Suprapubic skin (tissue), 4 donors: ENCODE measurements around the gene MAST2. TPM values are rescaled to one million over a fixed set of nuclear protein-coding genes. Genes with fewer than 3 reads are reported as not detected.

ENCODE experiments used
- DNase-seq, 2 donors: peaks; one replicate each; pipeline ENCODE4 v3.0.0-alpha.2; 2019; ENCODE audit warnings: low spot score in 2 of 2
- H3K27ac ChIP-seq: fragments of 200-600 bp; sonication (generic); one replicate; pipeline ENCODE4 v1.5.1; 2019
- H3K27me3 ChIP-seq: fragments of 200-600 bp; sonication (generic); one replicate; pipeline ENCODE4 v1.5.1; 2019
- H3K36me3 ChIP-seq: fragments of 200-600 bp; sonication (generic); one replicate; pipeline ENCODE4 v1.5.1; 2019
- H3K4me1 ChIP-seq: fragments of 200-600 bp; sonication (generic); one replicate; pipeline ENCODE4 v1.5.1; 2019
- H3K4me3 ChIP-seq: fragments of 200-600 bp; sonication (generic); one replicate; pipeline ENCODE4 v1.5.1; 2019; ENCODE audit warnings: mild to moderate bottlenecking
- H3K9me3 ChIP-seq: fragments of 200-600 bp; sonication (generic); one replicate; pipeline ENCODE4 v1.5.1; 2019
- CTCF ChIP-seq, 2 donors: fragments of 200-600 bp in 1 of 2; fragments of 450-650 bp in 1 of 2; sonication (generic) in 1 of 2; IDR thresholded peaks; one replicate each; pipeline ENCODE4 v1.5.1; 2016 to 2019; ENCODE audit warnings: antibody characterized with exemption in 2 of 2, mild to moderate bottlenecking in 1 of 2, moderate library complexity in 1 of 2
- EP300 ChIP-seq: sonication (generic); formaldehyde crosslinking; IDR thresholded peaks from one replicate; pipeline ENCODE4 v1.6.1; 2017; ENCODE audit warnings: antibody characterized with exemption
- POLR2A ChIP-seq, 2 donors: fragments of 450-650 bp; IDR thresholded peaks; one replicate each; pipeline ENCODE4 v1.6.1; 2017; ENCODE audit warnings: antibody characterized with exemption in 2 of 2, mild to moderate bottlenecking in 2 of 2, moderate library complexity in 2 of 2
- POLR2AphosphoS5 ChIP-seq, 3 donors: sonication (generic); formaldehyde crosslinking; IDR thresholded peaks; one replicate each; pipeline ENCODE4 v1.6.1; 2017; ENCODE audit warnings: antibody characterized with exemption in 3 of 3
- WGBS: methylation state at CpG from one replicate; pipeline ENCODE4 v1.1.5; 2018; 5-methylcytosine and 5-hydroxymethylcytosine counted together
- total RNA-seq, 4 donors: library from RNA; depleted of rRNA; stranded (reverse); fragments of >200 nt; gene quantifications; one replicate each; pipeline ENCODE4 v1.1.0, GENCODE V29; 2016

The MAST2 gene
- total RNA-seq, 4 donors from 2014 or later: 15.4 to 21.6 (median 20.1) TPM

DNA sequence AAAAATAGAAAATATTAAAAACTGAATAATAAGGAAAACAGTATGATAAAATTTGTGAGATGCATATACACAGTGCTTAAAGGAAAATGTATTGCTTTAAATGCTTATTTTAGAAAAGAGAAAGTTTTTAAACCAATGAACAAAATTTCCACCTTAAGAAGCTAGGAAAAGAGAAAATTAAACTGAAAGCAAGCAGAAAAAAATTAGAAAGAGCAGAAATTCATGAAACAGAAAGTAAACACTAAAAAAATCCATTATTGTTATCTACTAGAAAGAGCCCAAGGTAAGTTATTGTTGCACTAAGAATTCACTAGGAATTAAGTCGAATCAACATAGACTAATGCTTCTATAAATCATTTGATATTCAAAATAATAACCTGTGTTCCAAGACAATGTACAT, 261.3 kb downstream of the MAST2 start:
- H3K9me3 ChIP-seq: no peaks in the 10 kb centered on the region
- H3K36me3 ChIP-seq: peaks cover 9% of the 10 kb centered on the region
- TF ChIP-seq POLR2A (IDR thresholded peaks at IDR 0.05) (no peak), EP300 (no peak), POLR2AphosphoS5 (IDR thresholded peaks at IDR 0.05) (no peak), CTCF (IDR thresholded peaks at IDR 0.05) (no peak)
- H3K27ac ChIP-seq: no peak overlapping the region
- H3K4me1 ChIP-seq: peaks cover 3% of the 10 kb centered on the region
- 89% methylated on average over 1 of the region's 1 CpG for WGBS
- H3K27me3 ChIP-seq: no peaks in the 10 kb centered on the region
- no peak for DNase-seq
- no peak overlapping the region for H3K4me3 ChIP-seq

DNA sequence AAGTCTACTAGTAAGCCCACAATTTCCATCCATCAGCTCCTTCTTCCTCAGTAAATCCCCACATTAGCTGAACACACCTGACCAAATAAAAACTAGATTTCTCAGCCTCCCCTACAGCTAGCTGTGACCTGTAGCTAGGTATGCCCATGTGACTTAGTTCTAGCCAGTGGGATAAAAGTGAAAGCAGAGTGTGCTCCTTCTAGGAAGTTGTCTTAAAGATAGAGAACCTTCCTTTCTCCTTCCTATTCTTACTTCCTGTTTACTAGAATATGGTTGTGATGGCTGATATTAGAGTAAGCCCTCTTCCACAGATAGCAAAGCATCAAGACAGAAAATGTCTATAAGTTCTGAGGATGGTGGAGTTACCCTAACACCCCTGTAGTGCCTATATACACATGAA, 262.0 kb downstream of the MAST2 start:
- H3K4me1 ChIP-seq: peaks cover 3% of the 10 kb centered on the region
- no peak overlapping the region for H3K4me3 ChIP-seq
- no peak overlapping the region for H3K27ac ChIP-seq
- TF ChIP-seq EP300: no peak
- no peak for TF ChIP-seq CTCF (IDR thresholded peaks at IDR 0.05)
- TF ChIP-seq POLR2A (IDR thresholded peaks at IDR 0.05): no peak
- peaks cover 9% of the 10 kb centered on the region for H3K36me3 ChIP-seq
- no peaks in the 10 kb centered on the region for H3K9me3 ChIP-seq
- no peaks in the 10 kb centered on the region for H3K27me3 ChIP-seq
- no peak for DNase-seq

DNA sequence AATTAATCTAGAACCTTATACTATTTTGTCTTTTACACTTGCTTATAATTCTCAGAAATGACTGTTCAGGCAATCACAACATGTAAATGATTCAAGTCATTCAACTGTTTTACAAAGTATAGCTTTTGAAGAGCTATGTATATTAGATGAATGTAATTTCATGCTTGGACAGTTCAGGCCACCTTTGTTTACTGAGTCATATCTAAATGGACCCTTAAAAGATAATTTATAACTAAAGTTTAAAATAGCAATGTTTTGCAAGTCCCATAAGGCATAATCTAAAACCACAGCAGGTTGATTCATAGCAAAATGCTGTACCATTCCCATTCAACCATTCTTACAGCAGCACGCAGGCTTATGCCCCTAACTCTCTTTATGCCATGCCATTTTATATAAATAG, 264.2 kb downstream of the MAST2 start:
- H3K4me1 ChIP-seq: peaks cover 3% of the 10 kb centered on the region
- H3K27ac ChIP-seq: no peak overlapping the region
- no peak for DNase-seq
- no peak for TF ChIP-seq EP300
- no peak for TF ChIP-seq CTCF (IDR thresholded peaks at IDR 0.05)
- no peak for TF ChIP-seq POLR2AphosphoS5 (IDR thresholded peaks at IDR 0.05)
- TF ChIP-seq POLR2A (IDR thresholded peaks at IDR 0.05): no peak
- H3K27me3 ChIP-seq: no peaks in the 10 kb centered on the region
- no peaks in the 10 kb centered on the region for H3K36me3 ChIP-seq
- H3K9me3 ChIP-seq: no peaks in the 10 kb centered on the region
- WGBS: 93% methylated on average over 1 of the region's 1 CpG
- H3K4me3 ChIP-seq: no peak overlapping the region

DNA sequence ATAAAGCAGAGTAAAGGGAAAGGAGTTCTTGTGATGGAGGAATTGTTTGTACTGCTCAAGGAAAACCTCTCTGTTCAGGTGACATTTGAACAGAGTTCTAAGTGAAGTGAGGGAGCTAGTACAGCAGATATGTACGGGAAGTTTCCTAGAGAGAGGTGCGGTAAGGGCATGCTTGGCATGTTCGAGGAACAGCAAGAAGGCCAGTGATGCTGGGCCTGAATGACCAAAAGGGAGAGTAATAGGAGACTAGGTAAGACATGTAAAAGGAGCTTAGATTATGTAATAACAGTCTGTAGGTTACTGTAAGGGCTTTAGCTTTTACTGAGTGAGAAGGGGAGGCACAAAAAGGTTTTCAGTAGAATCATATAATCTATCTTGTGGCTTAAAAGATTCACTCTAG, 265.1 kb downstream of the MAST2 start:
- H3K27ac ChIP-seq: no peak overlapping the region
- H3K4me1 ChIP-seq: peaks cover 3% of the 10 kb centered on the region
- H3K4me3 ChIP-seq: no peak overlapping the region
- WGBS: 86% methylated on average over 3 of the region's 3 CpGs
- DNase-seq: no peak
- no peaks in the 10 kb centered on the region for H3K27me3 ChIP-seq
- no peaks in the 10 kb centered on the region for H3K9me3 ChIP-seq
- H3K36me3 ChIP-seq: no peaks in the 10 kb centered on the region
- TF ChIP-seq POLR2AphosphoS5 (IDR thresholded peaks at IDR 0.05) (no peak), CTCF (IDR thresholded peaks at IDR 0.05) (no peak), POLR2A (IDR thresholded peaks at IDR 0.05) (no peak), EP300 (no peak)

DNA sequence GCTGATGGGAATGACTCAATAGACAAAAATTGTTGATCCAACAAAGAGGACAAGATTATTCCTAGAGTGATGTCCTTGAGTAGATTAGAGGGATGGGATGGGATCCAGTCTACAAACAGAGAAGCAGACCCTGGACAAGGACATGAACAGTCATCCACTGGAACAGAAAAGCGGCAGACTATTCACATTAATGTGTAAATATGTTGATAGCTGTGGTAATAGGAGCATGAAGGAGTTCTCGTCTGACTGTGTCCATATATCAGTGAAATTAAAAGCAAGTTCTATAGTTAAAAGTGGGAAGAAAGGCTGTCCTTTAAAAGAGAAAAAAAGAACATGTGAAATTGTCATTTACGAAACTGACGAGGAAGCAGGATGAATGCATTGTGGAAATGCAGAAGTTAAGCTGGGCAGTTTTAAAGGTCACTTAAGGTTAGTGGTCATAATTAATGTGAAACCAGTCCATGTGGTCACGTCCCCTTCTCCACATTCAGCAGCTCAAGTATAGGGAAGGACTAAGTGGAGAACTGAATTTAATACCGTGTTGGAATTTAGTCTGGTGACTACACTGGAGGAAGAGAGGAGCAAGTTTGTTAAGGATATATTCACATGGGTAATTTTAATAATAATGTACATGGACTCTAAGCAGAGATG, 266.9 kb downstream of the MAST2 start:
- TF ChIP-seq POLR2A (IDR thresholded peaks at IDR 0.05) (no peak), POLR2AphosphoS5 (IDR thresholded peaks at IDR 0.05) (no peak), EP300 (no peak), CTCF (IDR thresholded peaks at IDR 0.05) (no peak)
- DNase-seq: no peak
- peaks cover 2% of the 10 kb centered on the region for H3K4me1 ChIP-seq
- no peak overlapping the region for H3K27ac ChIP-seq
- no peaks in the 10 kb centered on the region for H3K27me3 ChIP-seq
- no peaks in the 10 kb centered on the region for H3K36me3 ChIP-seq
- no peaks in the 10 kb centered on the region for H3K9me3 ChIP-seq
- 81% methylated on average over 6 of the region's 6 CpGs for WGBS
- no peak overlapping the region for H3K4me3 ChIP-seq
